HepG2 (cell line): ENCODE results near the gene ACTRT2. TPM values are rescaled to one million over a fixed set of nuclear protein-coding genes. Genes with fewer than 3 reads are reported as not detected.
A peak's percentile ranks its signal among the peaks of the same experiment; 100 is the strongest.

Source experiments
- ATF3 ChIP-seq: sonication (generic); formaldehyde crosslinking; IDR thresholded peaks from 2 replicates; pipeline ENCODE4 v1.4.0; 2020; ENCODE audit warnings: missing genetic modification reagents
- GFI1 ChIP-seq: sonication (generic); formaldehyde crosslinking; IDR thresholded peaks from 2 replicates; pipeline ENCODE4 v1.5.0; 2020; ENCODE audit warnings: missing genetic modification reagents, mild to moderate bottlenecking, borderline replicate concordance
- HCFC1 ChIP-seq: fragments of 150-350 bp; IDR thresholded peaks from 2 replicates; pipeline ENCODE4 v1.6.1; 2014; ENCODE audit warnings: low read depth, low read length
- HMGA1 ChIP-seq: sonication (generic); formaldehyde crosslinking; conservative IDR thresholded peaks from 2 replicates; pipeline ENCODE4 v1.4.0; 2020; ENCODE audit warnings: missing genetic modification reagents
- KDM3A ChIP-seq: IDR thresholded peaks from 2 replicates; pipeline ENCODE4 v1.6.1; 2018; ENCODE audit warnings: low read depth, missing compliant biosample characterization
- MAFG ChIP-seq: sonication (generic); formaldehyde crosslinking; IDR thresholded peaks from 2 replicates; pipeline ENCODE4 v1.5.1; 2020; ENCODE audit warnings: mild to moderate bottlenecking, missing genetic modification reagents
- NFATC3 ChIP-seq: sonication (generic); formaldehyde crosslinking; IDR thresholded peaks from 2 replicates; pipeline ENCODE4 v1.5.1; 2020; ENCODE audit warnings: mild to moderate bottlenecking, missing genetic modification reagents
- PLSCR1 ChIP-seq: sonication (generic); formaldehyde crosslinking; IDR thresholded peaks from 2 replicates; pipeline ENCODE4 v1.5.0; 2020; ENCODE audit warnings: missing genetic modification reagents, mild to moderate bottlenecking, borderline replicate concordance
- SNAPC4 ChIP-seq: sonication (generic); formaldehyde crosslinking; IDR thresholded peaks from 2 replicates; pipeline ENCODE4 v1.4.0; 2020; ENCODE audit warnings: mild to moderate bottlenecking, missing genetic modification reagents
- SP1 ChIP-seq, 2 experiments: fragments of 450-650 bp in 1 of 2; sonication (generic) in 1 of 2; formaldehyde crosslinking in 1 of 2; IDR thresholded peaks; 2 replicates each; pipeline versions ENCODE4 v1.4.0 to v1.6.1; 2016 to 2020; ENCODE audit warnings: missing genetic modification reagents in 1 of 2
- TCF12 ChIP-seq, 2 experiments: fragments of 450-650 bp in 1 of 2; sonication (generic) in 1 of 2; formaldehyde crosslinking in 1 of 2; IDR thresholded peaks; 2 replicates each; pipeline versions ENCODE4 v1.6.1 to v1.8.0; 2017 to 2022; ENCODE audit warnings: antibody characterized with exemption in 1 of 2, mild to moderate bottlenecking in 1 of 2, missing genetic modification reagents in 1 of 2, moderate library complexity in 1 of 2
- ZBTB14 ChIP-seq: sonication (generic); formaldehyde crosslinking; IDR thresholded peaks from 2 replicates; pipeline ENCODE4 v1.4.0; 2020; ENCODE audit warnings: missing genetic modification reagents
- ZFP1 ChIP-seq: IDR thresholded peaks from 2 replicates; pipeline ENCODE4 v1.6.1; 2016
- ZNF335 ChIP-seq: sonication (generic); formaldehyde crosslinking; IDR thresholded peaks from 2 replicates; pipeline ENCODE4 v1.4.0; 2020; ENCODE audit warnings: missing genetic modification reagents
- ZNF619 ChIP-seq: sonication (generic); formaldehyde crosslinking; IDR thresholded peaks from 2 replicates; pipeline ENCODE4 v1.4.0; 2020; ENCODE audit warnings: mild to moderate bottlenecking, missing genetic modification reagents
- ZNF766 ChIP-seq: sonication (generic); formaldehyde crosslinking; IDR thresholded peaks from 2 replicates; pipeline ENCODE4 v1.5.0; 2020; ENCODE audit warnings: missing genetic modification reagents, borderline replicate concordance
- ZNF879 ChIP-seq: sonication (generic); formaldehyde crosslinking; IDR thresholded peaks from 2 replicates; pipeline ENCODE4 v1.8.1; 2023; ENCODE audit warnings: missing genetic modification reagents
- ZNF883 ChIP-seq: sonication (generic); formaldehyde crosslinking; IDR thresholded peaks from 2 replicates; pipeline ENCODE4 v1.5.1; 2020; ENCODE audit warnings: mild to moderate bottlenecking, missing genetic modification reagents; ENCODE audit errors: not compliant biosample characterization
- polyA plus RNA-seq, 8 experiments: library from polyadenylated mRNA; depleted of rRNA in 3 of 8; stranded (reverse) in 7 of 8; unstranded in 1 of 8; fragments of >200 nt; fragmentation: Illumina TruSeq in 4 of 8; extraction: Trizol in 4 of 8; gene quantifications; 2 replicates each; pipeline versions ENCODE4 v1.2.1 to v1.2.3, GENCODE V29; 2011 to 2016; ENCODE audit warnings: low read depth in 4 of 8, missing spikeins in 1 of 8, mixed read lengths in 1 of 8; ENCODE audit not compliant: insufficient read depth in 1 of 8
- total RNA-seq, 5 experiments: library from RNA; depleted of rRNA; stranded (reverse); fragments of >200 nt; fragmentation: Illumina TruSeq; extraction: Trizol; gene quantifications; 2 replicates each; pipeline ENCODE4 v1.2.3, GENCODE V29; 2016; ENCODE audit warnings: low read depth in 1 of 5

ACTRT2 gene
- total and polyA plus RNA-seq, 2 of the 13 experiments (the other 11 are each of a cell fraction or from before 2014, with no cell fraction given) = not detected

GRCh38 chr1:3070644-3071564 lies 49.6 kb downstream of the ACTRT2 start (continued):
- TF ChIP-seq SNAPC4 (CRISPR knock-in tag) (no peak), ZNF619 (CRISPR knock-in tag) (no peak), HCFC1 (no peak), ZNF335 (CRISPR knock-in tag) (no peak), MAFG (CRISPR knock-in tag) (no peak), ZNF879 (CRISPR knock-in tag) (no peak), PLSCR1 (CRISPR knock-in tag) (no peak), HMGA1 (CRISPR knock-in tag) (no peak), ZBTB14 (CRISPR knock-in tag) (no peak), NFATC3 (CRISPR knock-in tag) (no peak), GFI1 (no peak; the same call in 1 of the 2 replicates), ZNF883 (CRISPR knock-in tag) (peak; percentile 17), KDM3A (CRISPR knock-in tag) (no peak), SP1 (IDR thresholded peaks at IDR 0.05) (no peak), SP1 (CRISPR knock-in tag; IDR thresholded peaks at IDR 0.05) (no peak), ZNF766 (CRISPR knock-in tag) (no peak), TCF12 (IDR thresholded peaks at IDR 0.05) (no peak), TCF12 (CRISPR knock-in tag; IDR thresholded peaks at IDR 0.05) (no peak), ZFP1 (CRISPR knock-in tag) (no peak), ATF3 (CRISPR knock-in tag) (no peak)
